ENCODE measurements around the gene TPK1.

DNA sequence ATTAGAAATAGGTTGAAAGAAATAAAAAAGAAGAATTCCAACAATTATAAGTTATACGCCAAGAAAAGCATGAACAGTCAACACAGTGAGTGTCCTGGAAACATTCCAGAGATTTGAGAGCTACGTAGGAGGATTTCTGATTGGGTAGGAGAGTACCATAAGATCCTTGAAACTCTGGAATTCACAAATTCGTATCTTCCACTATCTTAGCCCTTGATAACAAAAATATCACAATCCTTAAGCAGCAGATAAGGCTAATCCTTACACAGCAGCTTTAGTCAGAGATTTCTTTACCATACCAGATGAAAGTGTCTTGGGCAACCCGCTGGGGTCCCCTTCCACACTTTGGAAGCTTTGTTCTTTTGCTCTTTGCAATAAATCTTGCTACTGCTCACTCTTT, 8.2 kb downstream of the TPK1 start:
- TF ChIP-seq, protein P1, sequence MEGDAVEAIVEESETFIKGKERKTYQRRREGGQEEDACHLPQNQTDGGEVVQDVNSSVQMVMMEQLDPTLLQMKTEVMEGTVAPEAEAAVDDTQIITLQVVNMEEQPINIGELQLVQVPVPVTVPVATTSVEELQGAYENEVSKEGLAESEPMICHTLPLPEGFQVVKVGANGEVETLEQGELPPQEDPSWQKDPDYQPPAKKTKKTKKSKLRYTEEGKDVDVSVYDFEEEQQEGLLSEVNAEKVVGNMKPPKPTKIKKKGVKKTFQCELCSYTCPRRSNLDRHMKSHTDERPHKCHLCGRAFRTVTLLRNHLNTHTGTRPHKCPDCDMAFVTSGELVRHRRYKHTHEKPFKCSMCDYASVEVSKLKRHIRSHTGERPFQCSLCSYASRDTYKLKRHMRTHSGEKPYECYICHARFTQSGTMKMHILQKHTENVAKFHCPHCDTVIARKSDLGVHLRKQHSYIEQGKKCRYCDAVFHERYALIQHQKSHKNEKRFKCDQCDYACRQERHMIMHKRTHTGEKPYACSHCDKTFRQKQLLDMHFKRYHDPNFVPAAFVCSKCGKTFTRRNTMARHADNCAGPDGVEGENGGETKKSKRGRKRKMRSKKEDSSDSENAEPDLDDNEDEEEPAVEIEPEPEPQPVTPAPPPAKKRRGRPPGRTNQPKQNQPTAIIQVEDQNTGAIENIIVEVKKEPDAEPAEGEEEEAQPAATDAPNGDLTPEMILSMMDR (IDR thresholded peaks at IDR 0.05; ENCODE audit: low read depth, low read length, poor library complexity, severe bottlenecking), result no peak
- TF ChIP-seq EZH2phosphoT487 (IDR thresholded peaks at IDR 0.05; ENCODE audit: borderline replicate concordance, low read length), result no peak

All from DOHH2 (cell line).